Kidney epithelial cell (primary cell): ENCODE measurements around the gene NRF1. TPM values are rescaled to one million over a fixed set of nuclear protein-coding genes. Genes with fewer than 3 reads are reported as not detected.

ENCODE experiments used
- DNase-seq: peaks from one replicate; pipeline ENCODE4 v3.0.0-alpha.2; 2010; ENCODE audit warnings: low read depth
- H3K27me3 ChIP-seq: 2 replicates; pipeline ENCODE4 v1.6.0; 2011; ENCODE audit warnings: low read length; ENCODE audit not compliant: control insufficient read depth, insufficient read depth
- H3K36me3 ChIP-seq: 2 replicates; pipeline ENCODE4 v1.5.1; 2011; ENCODE audit warnings: low read length; ENCODE audit not compliant: control insufficient read depth, insufficient read depth
- H3K4me3 ChIP-seq: 2 replicates; pipeline ENCODE4 v1.5.1; 2011; ENCODE audit warnings: low read depth, mild to moderate bottlenecking, control low read depth, low read length
- total RNA-seq: library from RNA; depleted of rRNA; stranded (reverse); fragments of >200 nt; gene quantifications from 2 replicates; pipeline ENCODE4 v1.2.3, GENCODE V29; 2015
- TF ChIP-seq, protein P1 (sequence below): IDR thresholded peaks from 2 replicates; pipeline ENCODE4 v1.5.1; 2011; ENCODE audit warnings: mild to moderate bottlenecking, moderate library complexity, low read length, control low read depth, inconsistent platforms; ENCODE audit not compliant: insufficient read depth, poor library complexity, severe bottlenecking

Gene NRF1
- total RNA-seq, 1 donor from 2014 or later = 9.3 TPM

DNA sequence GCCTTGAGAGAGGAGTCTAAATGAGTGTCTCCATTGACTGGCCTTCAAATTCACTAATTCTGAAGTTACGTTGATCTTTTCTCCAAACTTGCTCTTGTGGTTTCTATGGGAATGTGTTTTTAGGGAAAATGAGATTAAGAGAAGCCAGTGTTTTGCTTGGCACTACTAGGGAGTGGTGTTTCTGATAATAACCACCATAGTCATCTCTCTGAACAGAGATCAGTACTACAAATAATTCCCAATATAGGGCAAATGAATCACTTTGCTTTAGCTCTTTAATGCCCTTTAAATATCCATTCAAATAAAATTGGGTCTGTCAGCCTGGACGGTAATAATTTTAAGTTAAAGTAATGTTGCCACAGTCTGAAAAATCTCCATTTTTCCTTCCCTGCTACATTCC is 90.8 kb downstream of the NRF1 start:
- TF ChIP-seq, protein P1, sequence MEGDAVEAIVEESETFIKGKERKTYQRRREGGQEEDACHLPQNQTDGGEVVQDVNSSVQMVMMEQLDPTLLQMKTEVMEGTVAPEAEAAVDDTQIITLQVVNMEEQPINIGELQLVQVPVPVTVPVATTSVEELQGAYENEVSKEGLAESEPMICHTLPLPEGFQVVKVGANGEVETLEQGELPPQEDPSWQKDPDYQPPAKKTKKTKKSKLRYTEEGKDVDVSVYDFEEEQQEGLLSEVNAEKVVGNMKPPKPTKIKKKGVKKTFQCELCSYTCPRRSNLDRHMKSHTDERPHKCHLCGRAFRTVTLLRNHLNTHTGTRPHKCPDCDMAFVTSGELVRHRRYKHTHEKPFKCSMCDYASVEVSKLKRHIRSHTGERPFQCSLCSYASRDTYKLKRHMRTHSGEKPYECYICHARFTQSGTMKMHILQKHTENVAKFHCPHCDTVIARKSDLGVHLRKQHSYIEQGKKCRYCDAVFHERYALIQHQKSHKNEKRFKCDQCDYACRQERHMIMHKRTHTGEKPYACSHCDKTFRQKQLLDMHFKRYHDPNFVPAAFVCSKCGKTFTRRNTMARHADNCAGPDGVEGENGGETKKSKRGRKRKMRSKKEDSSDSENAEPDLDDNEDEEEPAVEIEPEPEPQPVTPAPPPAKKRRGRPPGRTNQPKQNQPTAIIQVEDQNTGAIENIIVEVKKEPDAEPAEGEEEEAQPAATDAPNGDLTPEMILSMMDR = no peak
- Histone ChIP-seq H3K4me3 (no peak overlapping the region), H3K36me3 (no peaks in the 10 kb centered on the region), H3K27me3 (no peaks in the 10 kb centered on the region)
- no peak for DNase-seq

DNA sequence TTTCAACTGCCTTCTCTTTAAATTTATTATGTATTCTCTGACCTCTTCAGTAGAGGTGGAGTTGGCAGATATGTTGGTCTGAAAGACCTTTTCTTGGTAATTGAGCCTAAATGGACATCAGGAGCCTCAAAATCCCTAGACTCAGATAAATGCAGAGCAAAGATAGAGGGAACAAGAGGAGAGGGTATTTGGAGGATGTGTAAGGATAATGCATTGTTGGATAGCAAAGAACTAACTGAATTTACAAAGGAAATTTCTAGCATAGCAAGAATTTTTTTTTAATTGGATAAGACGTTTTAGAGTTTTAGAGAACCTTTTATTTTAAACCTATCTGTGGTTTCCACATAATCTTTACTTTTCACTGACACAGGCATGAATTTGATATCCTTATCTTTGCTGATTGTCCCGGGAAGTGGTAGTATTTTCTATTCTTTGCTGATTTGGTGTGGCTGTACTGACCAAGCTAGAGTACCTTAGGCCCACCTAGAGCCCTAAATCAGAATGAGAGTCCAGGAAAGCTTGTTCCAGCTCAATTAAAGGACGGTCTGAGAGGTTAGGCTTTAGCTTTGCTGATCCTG is 91.3 kb downstream of the NRF1 start:
- H3K27me3 ChIP-seq = no peaks in the 10 kb centered on the region
- H3K4me3 ChIP-seq = no peak overlapping the region
- TF ChIP-seq, protein P1 = no peak
- DNase-seq = no peak
- no peaks in the 10 kb centered on the region for H3K36me3 ChIP-seq

DNA sequence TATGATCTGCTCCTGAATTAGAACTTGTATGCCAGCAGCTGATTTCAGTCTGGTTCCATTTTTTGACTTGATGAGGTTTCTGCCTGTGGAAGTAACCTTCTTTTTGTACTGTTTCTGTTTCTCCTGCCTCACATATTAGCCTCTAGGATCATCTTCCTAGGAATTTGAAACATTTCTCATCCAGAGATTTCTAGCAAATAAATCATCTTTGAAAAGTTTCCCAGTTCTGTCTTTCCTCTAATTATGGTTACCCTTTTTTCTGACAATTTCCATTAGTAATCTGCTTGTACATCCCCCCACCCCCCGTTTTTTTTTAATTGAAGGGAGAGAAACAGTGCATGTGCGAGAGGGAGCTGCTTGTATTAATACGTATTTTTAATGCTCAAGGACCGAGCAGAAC is 92.2 kb downstream of the NRF1 start:
- DNase-seq = no peak
- no peak overlapping the region for H3K4me3 ChIP-seq
- TF ChIP-seq, protein P1 = no peak
- H3K36me3 ChIP-seq = no peaks in the 10 kb centered on the region
- H3K27me3 ChIP-seq = no peaks in the 10 kb centered on the region

DNA sequence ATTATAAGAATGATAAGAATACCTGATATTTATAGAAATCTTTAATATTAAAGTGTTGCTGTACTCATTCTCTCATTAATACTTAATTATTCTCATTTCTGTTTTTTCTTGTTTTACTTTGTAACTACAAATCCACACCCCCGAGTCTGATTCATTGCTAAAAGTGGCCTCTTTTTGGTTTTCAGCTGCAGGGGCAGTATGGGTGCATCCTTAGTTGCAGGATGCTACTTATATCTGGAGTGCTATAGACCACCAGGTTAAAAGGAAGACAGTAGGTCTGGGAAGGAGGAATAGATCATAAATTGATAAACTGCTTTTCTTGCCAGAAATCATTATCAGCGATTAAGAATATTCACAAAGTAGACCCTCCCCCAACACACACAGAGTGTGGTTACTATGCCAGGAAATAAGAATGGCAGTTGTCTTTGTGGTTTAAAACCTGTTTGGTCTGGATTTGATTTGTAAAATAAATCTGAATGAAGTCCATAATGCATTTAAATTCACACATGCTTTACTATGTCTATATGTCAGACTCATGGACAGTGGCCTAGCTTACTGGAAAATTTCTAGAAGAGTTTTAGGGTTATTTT is 96.5 kb downstream of the NRF1 start:
- Histone ChIP-seq H3K4me3 (no peak overlapping the region), H3K27me3 (no peaks in the 10 kb centered on the region), H3K36me3 (no peaks in the 10 kb centered on the region)
- TF ChIP-seq, protein P1 = no peak
- DNase-seq = no peak

DNA sequence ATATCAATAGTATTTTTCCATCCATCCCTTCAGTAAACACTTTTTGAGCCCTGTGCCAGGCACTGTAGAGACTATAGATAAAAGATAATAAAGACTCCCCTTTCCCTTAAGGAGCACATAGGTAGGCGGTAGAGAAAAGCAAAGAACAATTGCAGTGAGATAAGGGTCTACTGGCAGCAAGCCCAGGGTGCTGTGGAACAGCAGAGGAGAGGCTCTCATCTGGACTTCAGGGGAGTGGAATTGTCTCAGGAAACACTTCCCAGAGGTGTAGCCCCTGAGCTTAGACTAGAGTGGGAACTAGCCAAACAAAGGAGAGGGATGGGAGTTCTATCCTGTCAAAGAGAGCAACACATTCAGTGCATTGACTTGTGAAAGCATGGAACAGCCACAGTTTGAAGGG is 102.0 kb downstream of the NRF1 start:
- Histone ChIP-seq H3K36me3 (no peaks in the 10 kb centered on the region), H3K4me3 (no peak overlapping the region), H3K27me3 (no peaks in the 10 kb centered on the region)
- no peak for DNase-seq
- TF ChIP-seq, protein P1 = no peak
